ENCODE results near the gene YJU2. TPM values are rescaled to one million over a fixed set of nuclear protein-coding genes. Genes with fewer than 3 reads are reported as not detected.

Gene YJU2
- total RNA-seq, 4 donors from 2014 or later: 13.3 to 29.1 (median 21.5) TPM

- no peaks in the 10 kb centered on the region for H3K9me3 ChIP-seq
- no peak for DNase-seq
- H3K4me3 ChIP-seq: no peak overlapping the region
- H3K27me3 ChIP-seq: peaks cover 9 to 16% of the 10 kb centered on the region in 2 donors
- peaks cover 0 to 8% of the 10 kb centered on the region in 2 donors for H3K4me1 ChIP-seq
- H3K36me3 ChIP-seq: no peaks in the 10 kb centered on the region
- no peak overlapping the region for H3K27ac ChIP-seq
- intact Hi-C loops (cut with DNase I; ENCODE audit: low total_unique reads): loop anchor here (10.0 kb wide), 1 partner anchor 215 kb away; the partner anchor contains the start of gene EEF2
- TF ChIP-seq CTCF (IDR thresholded peaks at IDR 0.05) (no peak), POLR2A (IDR thresholded peaks at IDR 0.05) (no peak)
Observed at GRCh38 chr19:4199699-4200293, 47.1 kb upstream of the YJU2 start.

GRCh38 chr19:4200940-4201542 lies 45.8 kb upstream of the YJU2 start:
- no peak for TF ChIP-seq POLR2A (IDR thresholded peaks at IDR 0.05)
- TF ChIP-seq CTCF (IDR thresholded peaks at IDR 0.05): no peak
- H3K27ac ChIP-seq: no peak overlapping the region
- no peak overlapping the region for H3K4me3 ChIP-seq
- peaks cover 0 to 8% of the 10 kb centered on the region in 2 donors for H3K4me1 ChIP-seq
- no peak for DNase-seq
- peaks cover 3 to 16% of the 10 kb centered on the region in 2 donors for H3K27me3 ChIP-seq
- H3K36me3 ChIP-seq: no peaks in the 10 kb centered on the region
- H3K9me3 ChIP-seq: no peaks in the 10 kb centered on the region
- intact Hi-C loops (cut with DNase I; ENCODE audit: low total_unique reads): loop anchor here (10.0 kb wide), 1 partner anchor 216 kb away; the partner anchor contains the start of gene EEF2

DNA sequence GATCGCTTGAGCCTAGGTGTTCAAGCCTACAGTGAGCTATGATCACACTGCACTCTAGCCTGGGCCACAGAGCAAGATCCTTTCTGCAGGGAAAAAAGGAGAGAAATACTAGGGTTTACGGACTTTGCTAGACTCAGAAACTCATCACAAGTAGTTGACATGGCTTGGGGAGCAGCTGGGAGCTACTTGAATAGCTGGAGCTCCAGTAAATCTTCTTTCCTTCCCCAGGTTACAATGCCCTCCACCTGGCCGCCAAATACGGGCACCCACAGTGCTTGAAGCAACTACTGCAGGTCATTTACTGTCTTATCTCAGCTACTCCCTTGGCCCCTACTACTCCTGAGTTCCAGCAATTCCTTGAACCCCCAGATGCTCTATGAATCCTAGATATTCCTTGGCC lies 45.1 kb upstream of the YJU2 start:
- no peaks in the 10 kb centered on the region for H3K9me3 ChIP-seq
- peaks cover 3 to 11% of the 10 kb centered on the region in 2 donors for H3K27me3 ChIP-seq
- DNase-seq: no peak
- intact Hi-C loops (cut with DNase I; ENCODE audit: low total_unique reads): loop anchor here (10.0 kb wide), 1 partner anchor 217 kb away; the partner anchor contains the start of gene EEF2
- TF ChIP-seq CTCF (IDR thresholded peaks at IDR 0.05): no peak
- no peak overlapping the region for H3K27ac ChIP-seq
- no peaks in the 10 kb centered on the region for H3K36me3 ChIP-seq
- H3K4me1 ChIP-seq: peaks cover 0 to 8% of the 10 kb centered on the region in 2 donors
- H3K4me3 ChIP-seq: no peak overlapping the region

- H3K36me3 ChIP-seq: no peaks in the 10 kb centered on the region
- H3K27me3 ChIP-seq: no peaks in the 10 kb centered on the region
- no peak overlapping the region for H3K27ac ChIP-seq
- TF ChIP-seq POLR2A (IDR thresholded peaks at IDR 0.05) (no peak), CTCF (IDR thresholded peaks at IDR 0.05) (no peak)
- no peaks in the 10 kb centered on the region for H3K9me3 ChIP-seq
- no peaks in the 10 kb centered on the region for H3K4me1 ChIP-seq
- no peak overlapping the region for H3K4me3 ChIP-seq
- DNase-seq: no peak
- intact Hi-C loops (cut with DNase I; ENCODE audit: low total_unique reads): loop anchor here (10.0 kb wide), 1 partner anchor 222 kb away; the partner anchor contains the start of gene EEF2
Observed at GRCh38 chr19:4206818-4207484, 39.9 kb upstream of the YJU2 start.

Data from uterus (tissue), 4 donors.